Smooth muscle cell (in vitro differentiated cells): ENCODE results near the gene BRSK2. TPM values are rescaled to one million over a fixed set of nuclear protein-coding genes. Genes with fewer than 3 reads are reported as not detected.

Experiments used
- DNase-seq: peaks from one replicate; lab custom pipeline; 2025; ENCODE audit not compliant: unreplicated experiment; lab: John Stamatoyannopoulos, UW
- H2AFZ ChIP-seq: fragments of 200-600 bp; sonication (generic); 2 replicates; pipeline ENCODE4 v1.6.0; 2016; ENCODE audit warnings: antibody characterized with exemption, low read depth, mild to moderate bottlenecking
- H3F3A ChIP-seq: fragments of 200-600 bp; sonication (generic); 2 replicates; pipeline ENCODE4 v1.6.0; 2017; ENCODE audit warnings: antibody characterized with exemption, low read depth
- H3K27ac ChIP-seq: fragments of 200-600 bp; sonication (generic); 2 replicates; pipeline ENCODE4 v1.5.1; 2016; ENCODE audit warnings: low read depth, mild to moderate bottlenecking
- H3K27me3 ChIP-seq: fragments of 200-600 bp; sonication (generic); 2 replicates; pipeline ENCODE4 v1.6.1; 2016; ENCODE audit warnings: low read depth, mild to moderate bottlenecking
- H3K36me3 ChIP-seq: fragments of 200-600 bp; sonication (generic); 2 replicates; pipeline ENCODE4 v1.5.1; 2016; ENCODE audit warnings: low read depth
- H3K4me1 ChIP-seq: fragments of 200-600 bp; sonication (generic); 2 replicates; pipeline ENCODE4 v1.5.1; 2016; ENCODE audit warnings: low read depth
- H3K4me2 ChIP-seq: fragments of 200-600 bp; sonication (generic); 2 replicates; pipeline ENCODE4 v1.6.0; 2016; ENCODE audit warnings: mild to moderate bottlenecking
- H3K4me3 ChIP-seq: fragments of 200-600 bp; sonication (generic); 2 replicates; pipeline ENCODE4 v1.5.1; 2016; ENCODE audit warnings: mild to moderate bottlenecking
- H3K79me2 ChIP-seq: fragments of 200-600 bp; sonication (generic); 2 replicates; pipeline ENCODE4 v1.6.0; 2016; ENCODE audit warnings: low read depth, mild to moderate bottlenecking
- H3K9ac ChIP-seq: fragments of 200-600 bp; sonication (generic); 2 replicates; pipeline ENCODE4 v1.6.0; 2016; ENCODE audit warnings: low read depth
- H3K9me3 ChIP-seq: fragments of 200-600 bp; sonication (generic); replicated peaks from 2 replicates; pipeline ENCODE4 v1.5.1; 2016; ENCODE audit warnings: low read depth
- H4K20me1 ChIP-seq: fragments of 200-600 bp; sonication (generic); 2 replicates; pipeline ENCODE4 v1.6.0; 2016; ENCODE audit warnings: low read depth
- CTCF ChIP-seq: fragments of 200-600 bp; sonication (generic); IDR thresholded peaks from 2 replicates; pipeline ENCODE4 v1.5.1; 2017; ENCODE audit warnings: borderline replicate concordance, mild to moderate bottlenecking, antibody characterized with exemption; ENCODE audit not compliant: insufficient read depth, poor library complexity, severe bottlenecking
- WGBS: methylation state at CpG from one replicate; pipeline ENCODE4 v1.1.7; 2016; ENCODE audit warnings: low lambda C conversion rate; 5-methylcytosine and 5-hydroxymethylcytosine counted together
- polyA plus RNA-seq: library from polyadenylated mRNA; unstranded; fragments of >200 nt; fragmentation: Nextera tagmentation; extraction: Ambion mirVana; gene quantifications from 2 replicates; pipeline ENCODE4 v1.2.1, GENCODE V29; 2016
- total RNA-seq: library from RNA; depleted of rRNA; stranded (reverse); fragments of >200 nt; gene quantifications from 2 replicates; pipeline ENCODE4 v1.2.3, GENCODE V29; 2014

Gene BRSK2
- total and polyA plus RNA-seq, 2 experiments from 2014 or later, result 1.5 to 5.2 TPM

GRCh38 chr11:1402355-1403077 is 12.8 kb downstream of the BRSK2 start:
- Histone ChIP-seq H3K36me3 (no peaks in the 10 kb centered on the region), H2AFZ (no peak overlapping the region), H3K4me3 (no peak overlapping the region), H4K20me1 (peaks cover 29% of the 10 kb centered on the region), H3K9ac (no peak overlapping the region), H3K4me2 (no peak overlapping the region), H3K4me1 (no peaks in the 10 kb centered on the region), H3K27me3 (no peaks in the 10 kb centered on the region), H3K9me3 (no peaks in the 10 kb centered on the region), H3F3A (no peaks in the 10 kb centered on the region), H3K27ac (no peak overlapping the region), H3K79me2 (no peaks in the 10 kb centered on the region)
- no peak for TF ChIP-seq CTCF
- WGBS, result 68% methylated on average over 23 of the region's 23 CpGs
- no peak for DNase-seq

DNA sequence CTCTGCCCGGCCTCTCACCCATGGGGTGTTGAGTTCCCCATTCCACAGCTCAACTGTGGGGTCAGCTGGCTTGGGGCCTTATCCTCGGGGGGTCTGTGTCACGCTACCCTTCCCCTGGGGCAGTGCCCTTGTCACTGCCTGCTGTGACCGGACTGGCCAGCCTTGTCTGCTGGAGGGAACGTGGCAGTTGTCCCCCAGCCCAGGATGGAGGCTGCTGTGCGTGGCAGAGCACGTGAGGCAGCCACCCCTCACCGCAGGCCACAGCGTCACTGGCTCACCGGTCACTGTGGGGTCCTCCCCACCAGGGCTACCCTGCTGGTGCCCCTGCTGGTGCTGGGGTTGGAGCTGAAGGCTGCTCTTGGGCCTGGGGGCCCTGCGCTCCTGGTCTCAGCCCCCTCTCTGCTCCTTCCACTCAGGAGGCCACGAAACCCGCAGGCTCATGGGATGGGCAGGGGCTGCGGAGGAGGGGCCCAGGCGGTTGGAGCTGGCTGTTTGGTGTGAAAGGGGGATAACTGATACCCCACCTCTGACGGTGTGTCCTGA is 13.4 kb downstream of the BRSK2 start:
- Histone ChIP-seq H3K9me3 (no peaks in the 10 kb centered on the region), H3K4me2 (no peak overlapping the region), H3K27ac (no peak overlapping the region), H3F3A (no peaks in the 10 kb centered on the region), H3K79me2 (no peaks in the 10 kb centered on the region), H4K20me1 (peaks cover 29% of the 10 kb centered on the region), H3K9ac (no peak overlapping the region), H2AFZ (no peak overlapping the region), H3K4me3 (no peak overlapping the region), H3K36me3 (no peaks in the 10 kb centered on the region), H3K27me3 (no peaks in the 10 kb centered on the region), H3K4me1 (no peaks in the 10 kb centered on the region)
- DNase-seq, result no peak
- 92% methylated on average over 16 of the region's 16 CpGs for WGBS
- no peak for TF ChIP-seq CTCF

- no peak for DNase-seq
These were observed 14.2 kb downstream of the BRSK2 start for GRCh38 chr11:1403721-1404460.

More at GRCh38 chr11:1403721-1404460, 14.2 kb downstream of the BRSK2 start:
- Histone ChIP-seq H4K20me1 (peaks cover 29% of the 10 kb centered on the region), H3K4me3 (no peak overlapping the region), H3K9me3 (no peaks in the 10 kb centered on the region), H3K9ac (no peak overlapping the region), H3K36me3 (no peaks in the 10 kb centered on the region), H3K79me2 (no peaks in the 10 kb centered on the region), H3K4me1 (no peaks in the 10 kb centered on the region), H3K4me2 (no peak overlapping the region), H3K27me3 (no peaks in the 10 kb centered on the region), H3F3A (no peaks in the 10 kb centered on the region), H2AFZ (no peak overlapping the region), H3K27ac (no peak overlapping the region)
- WGBS, result 86% methylated on average over 21 of the region's 23 CpGs
- TF ChIP-seq CTCF, result no peak
